Parathyroid adenoma (tissue), 2 donors: ENCODE data around the gene DDX10.

Source experiments
- H2AFZ ChIP-seq: fragments of 300-600 bp; sonication (generic); one replicate; pipeline ENCODE4 v1.7.0; 2017; ENCODE audit warnings: antibody characterized with exemption, mild to moderate bottlenecking
- H3K27ac ChIP-seq: fragments of 300-600 bp; sonication (generic); one replicate; pipeline ENCODE4 v1.7.0; 2017
- H3K27me3 ChIP-seq: fragments of 300-600 bp; sonication (generic); one replicate; pipeline ENCODE4 v1.7.0; 2017; ENCODE audit warnings: low read length; ENCODE audit not compliant: control insufficient read depth, insufficient read depth
- H3K36me3 ChIP-seq: fragments of 300-600 bp; sonication (generic); one replicate; pipeline ENCODE4 v1.7.0; 2017; ENCODE audit warnings: low read length; ENCODE audit not compliant: control insufficient read depth, insufficient read depth
- H3K4me1 ChIP-seq: fragments of 300-600 bp; sonication (generic); one replicate; pipeline ENCODE4 v1.7.0; 2017; ENCODE audit warnings: control low read depth
- H3K4me2 ChIP-seq: fragments of 300-600 bp; sonication (generic); one replicate; pipeline ENCODE4 v1.7.0; 2017; ENCODE audit warnings: low read length
- H3K4me3 ChIP-seq: fragments of 300-600 bp; sonication (generic); one replicate; pipeline ENCODE4 v1.7.0; 2017; ENCODE audit warnings: low read depth, low read length
- H3K79me2 ChIP-seq: fragments of 300-600 bp; sonication (generic); one replicate; pipeline ENCODE4 v1.7.0; 2017; ENCODE audit warnings: control low read depth
- H3K9ac ChIP-seq: fragments of 300-600 bp; sonication (generic); one replicate; pipeline ENCODE4 v1.7.0; 2017; ENCODE audit warnings: mild to moderate bottlenecking
- H3K9me3 ChIP-seq: fragments of 300-600 bp; sonication (generic); one replicate; pipeline ENCODE4 v1.7.0; 2017; ENCODE audit warnings: low read length; ENCODE audit not compliant: control insufficient read depth
- CTCF ChIP-seq: fragments of 300-600 bp; sonication (generic); IDR thresholded peaks from one replicate; pipeline ENCODE4 v1.7.0; 2017; ENCODE audit warnings: antibody characterized with exemption, mild to moderate bottlenecking
- donor health status: primary hyperparathyroidism.

Gene DDX10

DNA sequence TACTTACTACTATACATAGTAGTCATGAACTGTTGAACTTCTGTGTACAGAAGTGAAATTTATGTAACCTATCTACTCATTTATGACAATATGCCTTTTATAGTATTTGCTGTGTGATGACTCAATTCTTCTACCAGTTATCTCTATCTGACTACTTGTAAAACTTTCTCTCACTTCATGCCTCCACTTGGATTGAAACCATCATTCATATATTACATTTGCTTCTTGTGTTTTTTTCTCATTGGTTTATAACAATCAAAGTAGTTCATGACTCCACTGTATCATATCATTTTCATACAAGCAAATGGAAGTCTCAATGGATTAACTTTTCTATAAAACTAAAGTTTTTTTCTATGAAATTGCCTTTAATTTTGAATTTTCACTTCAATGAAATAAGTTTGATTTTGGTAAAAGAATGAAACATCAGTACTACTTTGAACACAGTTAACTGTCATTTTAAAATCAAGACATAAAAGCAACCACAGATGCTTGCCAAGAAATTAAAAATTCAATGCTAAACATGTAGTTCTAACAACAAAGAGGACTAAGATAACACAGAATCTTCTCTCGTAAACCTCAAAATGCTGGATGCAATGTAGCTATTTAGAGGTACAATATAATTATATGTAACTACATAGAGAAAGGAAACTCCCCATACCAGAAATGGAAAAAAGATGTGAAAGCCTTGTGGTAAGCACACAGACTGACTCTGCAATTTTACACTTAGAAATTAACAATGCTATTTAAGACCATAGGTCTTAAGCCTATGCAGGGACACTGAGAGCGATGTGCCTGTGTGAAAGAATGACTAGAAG, 43.7 kb upstream of the DDX10 start:
- TF ChIP-seq CTCF = no peak
- Histone ChIP-seq H3K27ac (no peak overlapping the region), H3K9ac (no peak overlapping the region)

GRCh38 chr11:108622341-108622740, 42.5 kb upstream of the DDX10 start:
- no peak overlapping the region for H3K27ac ChIP-seq
- no peaks in the 10 kb centered on the region for H3K4me1 ChIP-seq
- H3K27me3 ChIP-seq = no peaks in the 10 kb centered on the region

More for the DNA sequence above, 43.7 kb upstream of the DDX10 start:
- no peak overlapping the region for H3K4me3 ChIP-seq
- no peaks in the 10 kb centered on the region for H3K36me3 ChIP-seq
- H3K79me2 ChIP-seq = no peaks in the 10 kb centered on the region
- no peaks in the 10 kb centered on the region for H3K27me3 ChIP-seq
- H3K4me2 ChIP-seq = no peak overlapping the region
- no peak overlapping the region for H2AFZ ChIP-seq
- no peaks in the 10 kb centered on the region for H3K4me1 ChIP-seq
- H3K9me3 ChIP-seq = no peaks in the 10 kb centered on the region

DNA sequence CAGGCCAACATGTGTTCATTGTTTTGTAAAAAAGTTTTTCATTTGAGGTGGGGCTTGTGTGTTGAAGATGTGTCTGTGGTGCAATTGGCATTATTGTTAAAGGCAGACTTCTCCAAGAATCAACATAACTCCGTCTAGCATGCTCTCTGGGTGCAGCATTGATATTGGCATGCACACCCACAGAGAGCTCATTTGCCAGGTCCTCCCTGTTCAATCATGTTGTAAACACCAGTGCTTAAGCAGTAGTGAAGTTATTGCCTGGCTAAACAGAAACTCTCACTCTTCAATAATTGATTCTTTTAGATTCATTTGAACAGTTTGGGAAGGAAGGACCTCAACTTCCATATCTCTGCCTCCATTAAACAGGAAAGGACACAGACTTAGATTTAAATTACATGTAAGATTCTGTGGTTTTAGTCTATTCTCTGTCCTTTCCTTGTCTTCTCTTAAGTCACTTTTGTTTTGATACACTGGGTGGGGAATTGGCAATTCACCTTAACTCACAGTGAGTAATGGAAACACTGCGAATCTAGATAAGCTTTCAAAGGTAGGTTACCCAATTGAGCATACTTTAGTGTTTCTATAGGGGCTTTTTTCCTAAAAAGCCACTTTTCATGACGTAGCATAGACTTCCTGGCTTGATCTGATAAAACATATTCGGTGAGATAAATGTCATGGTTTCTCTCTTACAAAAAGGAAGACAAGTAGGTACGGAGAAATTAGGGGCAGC, 40.5 kb upstream of the DDX10 start:
- H3K27ac ChIP-seq = no peak overlapping the region

More at GRCh38 chr11:108622341-108622740, 42.5 kb upstream of the DDX10 start:
- H3K79me2 ChIP-seq = no peaks in the 10 kb centered on the region
- H3K36me3 ChIP-seq = no peaks in the 10 kb centered on the region
- no peak overlapping the region for H2AFZ ChIP-seq
- TF ChIP-seq CTCF = no peak
- no peak overlapping the region for H3K4me2 ChIP-seq
- no peak overlapping the region for H3K9ac ChIP-seq
- no peaks in the 10 kb centered on the region for H3K9me3 ChIP-seq
- no peak overlapping the region for H3K4me3 ChIP-seq

GRCh38 chr11:108628326-108628725, 36.5 kb upstream of the DDX10 start:
- Histone ChIP-seq H3K9me3 (no peaks in the 10 kb centered on the region), H3K9ac (no peak overlapping the region), H3K79me2 (no peaks in the 10 kb centered on the region), H3K36me3 (no peaks in the 10 kb centered on the region), H3K4me1 (peaks cover 2% of the 10 kb centered on the region), H2AFZ (no peak overlapping the region), H3K4me3 (no peak overlapping the region), H3K27me3 (no peaks in the 10 kb centered on the region), H3K4me2 (no peak overlapping the region), H3K27ac (no peak overlapping the region)
- TF ChIP-seq CTCF = no peak

More for the DNA sequence above, 40.5 kb upstream of the DDX10 start:
- Histone ChIP-seq H3K27me3 (no peaks in the 10 kb centered on the region), H3K4me2 (no peak overlapping the region), H3K4me1 (no peaks in the 10 kb centered on the region), H3K9me3 (no peaks in the 10 kb centered on the region), H3K9ac (no peak overlapping the region), H2AFZ (peak overlapping the region; percentile 2), H3K4me3 (no peak overlapping the region), H3K79me2 (no peaks in the 10 kb centered on the region), H3K36me3 (no peaks in the 10 kb centered on the region)
- TF ChIP-seq CTCF = no peak
